Ovary (tissue), 3 donors: ENCODE data around the gene NDE1.
"Not testable (repeated sequence)": the region's sequence is repeated elsewhere in the genome, so short reads cannot be mapped to it uniquely, and the experiment has no call there.

Experiments
- CTCF ChIP-seq, 3 donors: fragments of 450-650 bp in 2 of 3; fragments of 200-600 bp in 1 of 3; IDR thresholded peaks; one replicate each; pipeline versions ENCODE4 v1.5.1 to v1.8.0; 2016 to 2022; ENCODE audit warnings: antibody characterized with exemption in 3 of 3, mild to moderate bottlenecking in 1 of 3
- EP300 ChIP-seq: sonication (generic); formaldehyde crosslinking; IDR thresholded peaks from one replicate; pipeline ENCODE4 v1.6.1; 2017; ENCODE audit warnings: antibody characterized with exemption
- POLR2A ChIP-seq: fragments of 450-650 bp; IDR thresholded peaks from one replicate; pipeline ENCODE4 v1.6.1; 2017; ENCODE audit warnings: antibody characterized with exemption, mild to moderate bottlenecking, moderate library complexity
- donor health status: DM: no; HTN: no; CAD: no.

DNA sequence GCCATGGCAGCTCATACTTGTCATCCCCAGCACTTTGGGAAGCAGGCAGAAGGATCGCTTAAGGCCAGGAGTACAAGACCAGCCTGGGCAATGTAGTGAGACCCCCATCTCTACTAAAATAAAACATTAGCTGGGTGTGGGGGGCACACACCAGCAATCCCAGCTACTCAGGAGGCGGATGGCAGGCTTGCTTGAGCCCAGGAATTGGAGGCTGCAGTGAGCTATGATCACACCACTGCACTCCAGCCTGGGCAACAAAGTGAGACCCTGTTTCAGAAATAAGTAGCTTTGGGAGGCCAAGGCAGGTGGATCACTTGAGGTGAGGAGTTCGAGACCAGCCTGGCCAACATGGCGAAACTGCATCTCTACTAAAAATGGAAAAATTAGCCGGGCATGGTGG, 77.7 kb downstream of the NDE1 start:
- TF ChIP-seq CTCF (IDR thresholded peaks at IDR 0.05); POLR2A; EP300: not testable (repeated sequence)
